Ascending aorta (tissue), 2 donors: ENCODE results near the gene EMX2. TPM values are rescaled to one million over a fixed set of nuclear protein-coding genes. Genes with fewer than 3 reads are reported as not detected.

ENCODE experiments used
- DNase-seq, 2 donors: peaks; one replicate each; pipeline ENCODE4 v3.0.0-alpha.2; 2019; ENCODE audit warnings: low spot score in 2 of 2
- H3K27ac ChIP-seq, 2 donors: fragments of 200-600 bp; sonication (generic); one replicate each; pipeline ENCODE4 v1.5.1; 2016 to 2017; ENCODE audit warnings: mild to moderate bottlenecking in 1 of 2
- H3K27me3 ChIP-seq: fragments of 200-600 bp; sonication (generic); one replicate; pipeline ENCODE4 v1.5.1; 2017
- H3K36me3 ChIP-seq, 2 donors: fragments of 200-600 bp; sonication (generic); one replicate each; pipeline ENCODE4 v1.5.1; 2016
- H3K4me1 ChIP-seq, 2 donors: fragments of 200-600 bp; sonication (generic); one replicate each; pipeline ENCODE4 v1.5.1; 2016 to 2017; ENCODE audit warnings: mild to moderate bottlenecking in 1 of 2
- H3K4me3 ChIP-seq, 2 donors: fragments of 200-600 bp; sonication (generic); one replicate each; pipeline ENCODE4 v1.5.1; 2016 to 2017; ENCODE audit warnings: mild to moderate bottlenecking in 1 of 2
- H3K9me3 ChIP-seq, 2 donors: fragments of 200-600 bp; sonication (generic); one replicate each; pipeline ENCODE4 v1.5.1; 2016
- intact Hi-C: fragments of 100-400 bp; cut with DNase I; formaldehyde crosslinking; loops from one replicate; pipeline ENCODE4 v1.15.1; 2023
- total RNA-seq: library from RNA; depleted of rRNA; stranded (reverse); fragments of >200 nt; gene quantifications from one replicate; pipeline ENCODE4 v1.1.0, GENCODE V29; 2016
- TF ChIP-seq, protein P1 (sequence below), 3 experiments: fragments of 200-600 bp in 2 of 3; fragments of 450-650 bp in 1 of 3; sonication (generic) in 2 of 3; IDR thresholded peaks; one replicate each; pipeline ENCODE4 v1.5.1; 2016 to 2019; ENCODE audit warnings: antibody characterized with exemption in 3 of 3, mild to moderate bottlenecking in 1 of 3, moderate library complexity in 1 of 3

Gene EMX2
- total RNA-seq, 1 donor from 2014 or later, result not detected

DNA sequence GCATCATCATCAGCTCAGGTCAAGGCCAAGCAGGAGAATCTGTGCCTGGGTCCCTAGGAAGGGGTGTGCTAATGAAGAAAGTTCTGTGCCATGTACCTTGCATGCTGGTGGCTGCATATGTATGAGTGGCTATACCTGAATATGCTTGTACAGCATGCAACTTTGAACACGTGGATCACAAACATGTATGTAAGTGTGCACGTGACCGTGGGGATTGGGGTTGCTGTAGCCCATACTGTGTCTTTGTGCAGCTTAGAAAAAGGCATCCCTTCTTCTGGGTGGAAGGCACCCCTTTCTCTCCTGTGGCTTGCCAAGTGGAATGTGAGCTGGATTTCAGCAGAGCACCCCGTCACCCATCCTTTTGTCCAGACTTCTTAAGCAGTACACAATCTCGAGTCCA is 13.8 kb downstream of the EMX2 start:
- no peak overlapping the region for H3K4me3 ChIP-seq
- no peak for DNase-seq
- intact Hi-C loops, result no loop called here
- peaks cover 16% of the 10 kb centered on the region for H3K27me3 ChIP-seq
- TF ChIP-seq, protein P1, sequence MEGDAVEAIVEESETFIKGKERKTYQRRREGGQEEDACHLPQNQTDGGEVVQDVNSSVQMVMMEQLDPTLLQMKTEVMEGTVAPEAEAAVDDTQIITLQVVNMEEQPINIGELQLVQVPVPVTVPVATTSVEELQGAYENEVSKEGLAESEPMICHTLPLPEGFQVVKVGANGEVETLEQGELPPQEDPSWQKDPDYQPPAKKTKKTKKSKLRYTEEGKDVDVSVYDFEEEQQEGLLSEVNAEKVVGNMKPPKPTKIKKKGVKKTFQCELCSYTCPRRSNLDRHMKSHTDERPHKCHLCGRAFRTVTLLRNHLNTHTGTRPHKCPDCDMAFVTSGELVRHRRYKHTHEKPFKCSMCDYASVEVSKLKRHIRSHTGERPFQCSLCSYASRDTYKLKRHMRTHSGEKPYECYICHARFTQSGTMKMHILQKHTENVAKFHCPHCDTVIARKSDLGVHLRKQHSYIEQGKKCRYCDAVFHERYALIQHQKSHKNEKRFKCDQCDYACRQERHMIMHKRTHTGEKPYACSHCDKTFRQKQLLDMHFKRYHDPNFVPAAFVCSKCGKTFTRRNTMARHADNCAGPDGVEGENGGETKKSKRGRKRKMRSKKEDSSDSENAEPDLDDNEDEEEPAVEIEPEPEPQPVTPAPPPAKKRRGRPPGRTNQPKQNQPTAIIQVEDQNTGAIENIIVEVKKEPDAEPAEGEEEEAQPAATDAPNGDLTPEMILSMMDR (IDR thresholded peaks at IDR 0.05), result no peak
- H3K36me3 ChIP-seq, result no peaks in the 10 kb centered on the region
- H3K27ac ChIP-seq, result no peak overlapping the region
- H3K4me1 ChIP-seq, result peaks cover 0 to 2% of the 10 kb centered on the region in 2 donors
- no peaks in the 10 kb centered on the region for H3K9me3 ChIP-seq

DNA sequence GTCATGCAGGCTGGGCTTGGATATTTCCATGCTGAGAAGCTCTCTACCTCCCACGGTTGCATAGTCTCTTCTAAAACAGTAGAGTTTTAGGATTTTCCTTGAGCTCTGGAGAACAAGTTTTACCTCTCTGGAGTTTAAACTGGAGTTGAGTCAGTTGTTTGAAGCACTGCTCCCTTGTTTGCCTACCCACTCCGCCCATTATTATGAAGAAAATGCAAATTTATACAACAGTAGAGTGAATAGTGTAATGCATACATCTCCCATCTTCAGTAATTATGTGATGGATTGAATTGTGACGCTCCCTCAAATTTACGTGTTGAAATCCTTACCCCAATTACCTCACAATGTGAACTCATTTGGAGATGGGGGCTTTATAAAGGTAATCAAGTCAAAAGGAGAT is 17.2 kb downstream of the EMX2 start:
- H3K9me3 ChIP-seq, result no peaks in the 10 kb centered on the region
- peaks cover 6% of the 10 kb centered on the region for H3K27me3 ChIP-seq
- H3K4me3 ChIP-seq, result no peak overlapping the region
- no peaks in the 10 kb centered on the region for H3K4me1 ChIP-seq
- TF ChIP-seq, protein P1 (IDR thresholded peaks at IDR 0.05), result no peak
- H3K36me3 ChIP-seq, result no peaks in the 10 kb centered on the region
- DNase-seq, result no peak
- no peak overlapping the region for H3K27ac ChIP-seq
- intact Hi-C loops, result no loop called here

- DNase-seq, result no peak
- no peaks in the 10 kb centered on the region for H3K36me3 ChIP-seq
- H3K27me3 ChIP-seq, result peaks cover 3% of the 10 kb centered on the region
- no peak overlapping the region for H3K27ac ChIP-seq
- TF ChIP-seq, protein P1 (IDR thresholded peaks at IDR 0.05), result no peak
- no peaks in the 10 kb centered on the region for H3K4me1 ChIP-seq
- intact Hi-C loops, result no loop called here
- no peaks in the 10 kb centered on the region for H3K9me3 ChIP-seq
- H3K4me3 ChIP-seq, result no peak overlapping the region
Measured at GRCh38 chr10:117560942-117561341, 18.4 kb downstream of the EMX2 start.

DNA sequence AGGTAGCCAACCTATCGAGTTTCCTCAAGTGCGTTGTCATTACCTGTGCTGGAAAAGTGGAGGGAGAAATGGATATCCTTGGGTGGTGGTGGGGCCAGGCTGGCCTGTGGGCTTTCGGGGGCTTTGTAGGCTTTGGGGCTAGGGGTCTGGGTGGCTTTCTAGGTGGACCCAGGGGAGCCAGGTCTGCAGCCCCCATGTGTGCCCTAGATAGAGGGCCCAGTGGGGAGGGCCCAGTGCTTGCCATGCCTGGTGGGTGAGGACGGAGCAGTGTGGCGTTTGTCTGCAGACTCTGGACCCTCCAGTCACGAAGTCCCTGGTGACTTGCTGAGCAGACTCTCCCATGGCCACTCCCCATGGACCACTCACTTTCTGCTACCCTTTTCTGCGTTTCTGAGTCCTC is 19.7 kb downstream of the EMX2 start:
- intact Hi-C loops, result no loop called here
- Histone ChIP-seq H3K4me3 (no peak overlapping the region), H3K27ac (no peak overlapping the region), H3K36me3 (no peaks in the 10 kb centered on the region), H3K9me3 (no peaks in the 10 kb centered on the region), H3K4me1 (no peaks in the 10 kb centered on the region), H3K27me3 (no peaks in the 10 kb centered on the region)
- TF ChIP-seq, protein P1 (IDR thresholded peaks at IDR 0.05), result no peak
- DNase-seq, result no peak

- TF ChIP-seq, protein P1 (IDR thresholded peaks at IDR 0.05), result no peak
- intact Hi-C loops, result no loop called here
- H3K27me3 ChIP-seq, result no peaks in the 10 kb centered on the region
- no peaks in the 10 kb centered on the region for H3K9me3 ChIP-seq
- no peak for DNase-seq
- H3K4me1 ChIP-seq, result no peaks in the 10 kb centered on the region
- H3K36me3 ChIP-seq, result no peaks in the 10 kb centered on the region
- H3K27ac ChIP-seq, result no peak overlapping the region
- no peak overlapping the region for H3K4me3 ChIP-seq
Measured at GRCh38 chr10:117562896-117563737, 20.6 kb downstream of the EMX2 start.
